SH-SY5Y (cell line): ENCODE data around the gene LIMK2.

Experiments used
- GATA2 ChIP-seq: IDR thresholded peaks from 2 replicates; pipeline ENCODE4 v1.6.1; 2011; ENCODE audit warnings: mild to moderate bottlenecking, low read depth, low read length
- GATA3 ChIP-seq: IDR thresholded peaks from 2 replicates; pipeline ENCODE4 v1.6.1; 2011; ENCODE audit warnings: low read depth, mild to moderate bottlenecking, low read length, moderate library complexity

DNA sequence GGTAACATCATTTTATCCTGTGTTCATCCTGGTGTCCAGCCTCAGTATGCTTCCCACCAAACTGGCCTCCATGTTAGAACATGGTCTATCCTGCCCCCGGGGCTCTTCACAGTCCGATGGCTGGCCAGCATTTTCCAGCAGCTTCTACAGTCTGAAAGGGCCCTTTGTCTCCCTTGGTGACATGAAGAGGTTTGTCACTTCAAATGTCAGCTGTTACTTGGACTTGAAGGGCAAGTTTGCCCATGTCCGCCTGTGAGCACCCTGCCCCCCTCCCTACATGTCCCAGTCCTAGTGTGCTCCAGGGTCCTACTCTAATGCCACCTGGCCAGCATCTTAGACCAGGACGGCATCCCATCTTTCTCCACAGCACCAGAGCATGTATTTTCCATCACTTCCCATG lies 109.3 kb downstream of the LIMK2 start:
- TF ChIP-seq GATA3 (no peak), GATA2 (no peak)
